ENCODE data around the gene RNFT2. TPM values are rescaled to one million over a fixed set of nuclear protein-coding genes. Genes with fewer than 3 reads are reported as not detected.

Gene RNFT2
- total RNA-seq, 1 experiment from 2014 or later: 34.9 TPM

GRCh38 chr12:116838365-116838764 is 100.2 kb downstream of the RNFT2 start:
- Histone ChIP-seq H3K27me3 (ENCODE audit: insufficient read depth, low read length) (no peaks in the 10 kb centered on the region), H3K9ac (ENCODE audit: low read length) (no peak overlapping the region), H3K9me2 (ENCODE audit: insufficient read depth) (no peaks in the 10 kb centered on the region), H3K79me2 (ENCODE audit: insufficient read depth, low read length) (no peaks in the 10 kb centered on the region), H3K4me2 (ENCODE audit: low read length) (no peak overlapping the region), H3K36me3 (ENCODE audit: control insufficient read depth in 1 of 2, insufficient read depth in 2 of 2, low read length in 2 of 2) (peaks cover 0 to 9% of the 10 kb centered on the region in 2 experiments; a peak in 2 of 4 replicates), H3K27ac (ENCODE audit: low read depth, low read length) (no peak overlapping the region), H2AFZ (ENCODE audit: low read depth, low read length, poor library complexity, severe bottlenecking) (no peak overlapping the region), H3K9me3 (ENCODE audit: control insufficient read depth in 1 of 2, insufficient read depth in 1 of 2, low read depth in 1 of 2, low read length in 2 of 2) (no peaks in the 10 kb centered on the region), H3K4me1 (ENCODE audit: control insufficient read depth in 1 of 2, insufficient read depth in 2 of 2, low read length in 2 of 2) (no peaks in the 10 kb centered on the region), H4K20me1 (ENCODE audit: insufficient read depth) (no peaks in the 10 kb centered on the region), H3K4me3 (replicated peaks in 1 of 2; ENCODE audit: low read depth in 1 of 2, low read length in 2 of 2) (no peak overlapping the region)
- ATAC-seq: no peak
- CTCF ChIA-PET: no interaction called here
- BruUV-seq (replicated peaks): no TSS peak
- intact Hi-C loops (cut with micrococcal nuclease): no loop called here
- TF ChIP-seq POLR2A (IDR thresholded peaks at IDR 0.05; ENCODE audit: borderline replicate concordance, extremely low read depth, insufficient read depth, insufficient read length) (no peak), SRF (IDR thresholded peaks at IDR 0.05; ENCODE audit: low read depth) (no peak), CEBPB (IDR thresholded peaks at IDR 0.05; ENCODE audit: low read depth) (no peak), RAD21 (IDR thresholded peaks at IDR 0.05; ENCODE audit: low read depth) (no peak), SIN3A (IDR thresholded peaks at IDR 0.05; ENCODE audit: low read depth) (no peak), EZH2phosphoT487 (IDR thresholded peaks at IDR 0.05; ENCODE audit: borderline replicate concordance) (no peak), JUND (IDR thresholded peaks at IDR 0.05) (no peak), POLR2AphosphoS5 (IDR thresholded peaks at IDR 0.05; ENCODE audit: low read depth, low read length) (no peak), REST (IDR thresholded peaks at IDR 0.05; ENCODE audit: low read depth) (no peak), TCF7L2 (IDR thresholded peaks at IDR 0.05; ENCODE audit: borderline replicate concordance, extremely low read depth, insufficient read depth, insufficient read length) (no peak), ZFX (IDR thresholded peaks at IDR 0.05) (no peak), EGR1 (IDR thresholded peaks at IDR 0.05; ENCODE audit: low read depth) (no peak), ZBTB33 (IDR thresholded peaks at IDR 0.05; ENCODE audit: extremely low read depth, insufficient replicate concordance, low read length) (no peak), CBX3 (IDR thresholded peaks at IDR 0.05; ENCODE audit: low read depth) (no peak), SP1 (IDR thresholded peaks at IDR 0.05; ENCODE audit: low read depth) (no peak), CTCF (IDR thresholded peaks at IDR 0.05 in 2 of 3, conservative IDR thresholded peaks at IDR 0.05 in 1 of 3; ENCODE audit: borderline replicate concordance in 1 of 3, insufficient read depth in 1 of 3, low read depth in 2 of 3, low read length in 2 of 3) (no peak)
- TF ChIP-seq, protein P1, sequence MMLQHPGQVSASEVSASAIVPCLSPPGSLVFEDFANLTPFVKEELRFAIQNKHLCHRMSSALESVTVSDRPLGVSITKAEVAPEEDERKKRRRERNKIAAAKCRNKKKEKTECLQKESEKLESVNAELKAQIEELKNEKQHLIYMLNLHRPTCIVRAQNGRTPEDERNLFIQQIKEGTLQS (IDR thresholded peaks at IDR 0.05): no peak
- TF ChIP-seq, protein P2, sequence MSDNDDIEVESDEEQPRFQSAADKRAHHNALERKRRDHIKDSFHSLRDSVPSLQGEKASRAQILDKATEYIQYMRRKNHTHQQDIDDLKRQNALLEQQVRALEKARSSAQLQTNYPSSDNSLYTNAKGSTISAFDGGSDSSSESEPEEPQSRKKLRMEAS (IDR thresholded peaks at IDR 0.05): no peak
- no peak for DNase-seq (ENCODE audit: low read depth, low spot score)
- POLR2A ChIA-PET: no interaction called here
- RAD21 ChIA-PET (ENCODE audit: low non-redundant PET in 1 of 2, low total read pairs in 2 of 2, uncharacterized antibody in 2 of 2, unreplicated experiment in 2 of 2): no interaction called here

Data from HCT116 (cell line).